HG03135 (cell line): ENCODE measurements around the gene MSLN.

Experiments
- ATAC-seq: cut with Tn5 transposase; IDR thresholded peaks from one replicate; pipeline ENCODE4 v1.9.1; 2021; ENCODE audit warnings: mild to moderate bottlenecking, moderate library complexity; ENCODE audit not compliant: unreplicated experiment

MSLN gene

DNA sequence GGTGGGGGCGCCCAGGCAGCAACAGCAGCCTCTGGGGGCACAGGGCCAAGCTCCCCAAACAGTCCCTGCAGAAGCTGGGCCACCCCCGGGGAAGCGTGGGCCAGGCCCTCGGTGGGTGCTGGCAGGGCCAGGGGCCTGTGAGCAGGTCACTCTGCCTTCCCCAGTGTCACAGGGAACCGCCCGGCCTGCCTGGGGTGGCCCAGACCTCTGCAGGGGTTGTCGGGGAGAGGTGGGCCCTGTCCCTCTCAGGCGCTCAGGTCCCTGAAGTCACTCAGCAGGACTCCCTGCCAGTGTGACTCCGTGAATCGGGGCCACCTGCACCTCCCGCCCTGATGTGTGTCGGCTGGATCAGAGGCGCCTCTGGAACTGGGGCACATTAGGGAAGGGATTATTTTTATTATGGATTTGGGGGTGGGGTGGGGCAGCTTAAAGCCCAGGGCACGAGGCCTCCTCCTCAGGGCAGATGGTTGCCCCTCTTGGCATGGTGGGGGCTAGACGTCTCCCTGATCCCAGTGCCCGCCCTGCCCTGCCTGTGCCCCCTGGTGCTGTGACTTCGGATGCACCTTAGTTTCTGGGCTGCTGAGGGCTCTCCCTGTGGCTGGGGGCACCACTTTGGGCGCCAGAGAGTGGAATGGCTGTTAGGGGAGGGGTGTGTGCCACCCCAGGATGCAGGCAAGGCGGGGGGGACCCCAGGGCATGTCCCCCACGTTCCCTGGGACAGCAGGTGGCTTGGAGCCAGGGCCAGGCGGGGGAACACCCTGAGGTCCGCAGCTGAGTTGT is 41.2 kb downstream of the MSLN start:
- ATAC-seq = no peak

DNA sequence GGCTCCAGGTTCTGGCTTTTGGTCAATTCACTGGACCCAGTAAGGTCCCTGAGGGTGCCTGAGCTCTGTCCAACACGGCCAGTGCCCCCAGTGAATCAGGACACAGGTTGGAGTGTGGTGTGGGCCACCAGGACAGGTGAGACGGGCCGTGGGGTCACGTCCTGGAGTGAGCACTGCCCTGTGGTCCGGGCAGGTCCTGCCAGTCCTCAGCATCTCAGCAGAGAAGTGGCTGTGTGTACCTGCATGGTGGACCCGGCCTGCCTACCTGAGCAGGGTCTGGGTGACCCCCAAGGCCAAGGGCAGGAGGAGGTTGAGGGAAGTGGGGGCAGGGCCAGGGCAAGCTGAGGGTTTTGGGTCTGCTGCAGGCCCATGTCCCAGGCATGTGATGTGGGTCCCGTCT is 41.9 kb downstream of the MSLN start:
- ATAC-seq = no peak

DNA sequence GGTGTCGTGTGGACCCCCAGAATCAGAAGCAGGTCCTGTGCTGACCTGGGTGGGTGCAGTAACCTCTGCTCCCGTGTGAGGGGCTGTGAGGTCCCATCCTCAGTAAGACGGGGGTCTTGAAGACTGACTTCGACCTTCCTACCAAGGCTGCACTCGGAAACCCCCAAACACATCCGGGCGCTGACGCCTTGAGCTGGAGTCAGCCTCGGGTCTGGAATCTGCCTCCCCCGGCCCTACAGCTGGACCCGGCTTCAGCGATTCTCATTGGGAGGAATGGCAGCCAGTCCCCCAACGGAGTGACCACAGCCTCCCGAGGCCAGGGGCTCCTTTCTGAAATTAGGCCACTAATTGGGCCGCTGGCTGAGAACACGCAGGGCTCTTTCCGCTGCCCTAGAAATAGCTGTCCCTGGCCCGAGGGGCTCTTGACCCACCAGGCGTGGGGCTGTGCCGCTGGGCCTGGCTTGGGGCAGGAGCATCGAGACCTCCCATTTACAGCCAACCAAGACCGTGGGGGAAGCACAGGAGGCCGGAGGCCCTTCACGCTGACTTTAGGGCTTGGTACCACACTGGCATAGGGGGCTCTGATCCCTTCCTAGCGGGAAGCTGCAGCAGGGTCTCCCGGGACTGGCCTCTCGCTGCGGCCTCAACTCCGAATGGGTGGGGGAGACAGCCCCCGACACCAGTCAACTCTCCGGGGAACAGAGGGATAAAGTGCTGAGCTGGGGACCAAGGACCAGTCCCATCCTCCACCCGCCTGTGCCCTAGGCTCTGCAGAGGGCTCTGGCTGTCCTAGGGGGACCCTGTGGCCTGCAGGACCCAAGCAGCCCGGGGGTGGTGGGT is 42.6 kb downstream of the MSLN start:
- ATAC-seq = no peak

- ATAC-seq = no peak
Observed at GRCh38 chr16:803754-804080, 43.2 kb downstream of the MSLN start.

- ATAC-seq = no peak
Observed at GRCh38 chr16:804193-805048, 43.9 kb downstream of the MSLN start.

DNA sequence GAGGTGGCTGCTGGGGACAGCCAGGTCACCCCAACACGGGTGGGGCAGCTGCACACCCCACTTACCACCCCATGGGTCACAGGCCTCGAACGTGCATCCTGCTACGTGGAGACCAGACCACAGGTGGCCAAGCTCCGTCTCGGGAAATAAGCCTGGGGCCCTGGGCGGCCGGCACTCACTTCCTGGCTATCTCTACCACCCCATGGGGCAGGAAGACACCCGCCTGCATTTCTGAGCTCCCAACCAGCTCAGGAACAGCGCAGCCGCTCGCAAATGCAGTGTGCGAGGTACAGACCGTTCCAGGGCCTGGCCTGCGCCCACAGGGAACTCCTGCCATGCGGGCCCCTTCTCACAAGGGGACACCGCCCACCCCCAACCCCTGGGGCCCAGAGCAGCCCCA is 44.9 kb downstream of the MSLN start:
- no peak for ATAC-seq

DNA sequence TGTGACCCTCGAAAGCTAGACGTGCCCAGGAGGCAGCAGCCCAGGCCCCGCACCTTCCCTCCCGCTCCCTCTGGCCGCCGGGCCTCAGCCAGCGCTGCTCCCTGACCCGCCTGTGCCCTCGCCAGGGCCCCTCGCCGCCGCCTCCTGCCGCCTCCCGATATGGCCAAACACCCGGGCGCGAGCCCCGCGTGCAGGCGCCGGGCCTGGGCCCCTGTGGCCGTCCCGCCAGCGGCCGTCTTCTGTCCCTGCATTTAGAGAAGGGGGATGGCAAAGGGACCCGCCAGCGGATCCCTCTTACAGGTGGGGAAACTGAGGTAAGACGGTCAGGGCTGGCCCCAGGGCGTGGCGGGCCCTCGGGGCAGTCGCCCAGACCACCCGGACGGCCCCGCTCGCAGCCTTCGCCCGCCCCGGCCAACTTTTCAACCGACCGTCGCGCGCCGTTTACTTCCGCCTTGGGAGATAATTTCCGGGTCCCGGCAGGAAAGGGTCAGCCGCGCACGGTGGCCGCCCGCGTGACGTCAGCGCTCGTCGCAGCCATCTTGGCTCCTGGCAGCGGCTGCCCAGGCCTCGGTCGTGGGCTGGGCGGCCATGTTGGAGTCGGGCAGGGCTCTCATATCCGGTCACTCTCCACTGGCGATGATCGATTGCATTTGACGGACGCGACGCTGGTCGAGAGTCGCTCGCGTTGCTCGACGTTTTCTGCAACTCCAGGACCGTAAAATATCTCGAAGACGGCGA is 47.0 kb downstream of the MSLN start:
- peak; percentile 84 for ATAC-seq

DNA sequence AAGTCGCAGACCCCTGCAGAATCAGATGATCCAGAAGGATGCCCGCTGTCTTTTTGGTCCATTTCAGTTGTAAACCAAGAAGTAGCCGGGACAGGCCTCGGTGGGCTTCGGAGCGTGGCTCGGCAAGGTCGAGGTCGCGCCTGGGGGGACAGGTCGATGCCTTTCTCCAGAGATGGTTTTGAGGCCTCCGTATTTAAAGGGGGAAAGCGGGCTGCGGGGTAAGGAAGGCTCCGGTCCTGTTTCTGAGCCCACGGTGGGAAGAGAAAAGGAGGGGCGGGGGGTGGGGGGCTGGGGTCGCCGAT is 47.5 kb downstream of the MSLN start:
- no peak for ATAC-seq

GRCh38 chr16:813204-813915 is 52.8 kb downstream of the MSLN start:
- ATAC-seq = no peak

DNA sequence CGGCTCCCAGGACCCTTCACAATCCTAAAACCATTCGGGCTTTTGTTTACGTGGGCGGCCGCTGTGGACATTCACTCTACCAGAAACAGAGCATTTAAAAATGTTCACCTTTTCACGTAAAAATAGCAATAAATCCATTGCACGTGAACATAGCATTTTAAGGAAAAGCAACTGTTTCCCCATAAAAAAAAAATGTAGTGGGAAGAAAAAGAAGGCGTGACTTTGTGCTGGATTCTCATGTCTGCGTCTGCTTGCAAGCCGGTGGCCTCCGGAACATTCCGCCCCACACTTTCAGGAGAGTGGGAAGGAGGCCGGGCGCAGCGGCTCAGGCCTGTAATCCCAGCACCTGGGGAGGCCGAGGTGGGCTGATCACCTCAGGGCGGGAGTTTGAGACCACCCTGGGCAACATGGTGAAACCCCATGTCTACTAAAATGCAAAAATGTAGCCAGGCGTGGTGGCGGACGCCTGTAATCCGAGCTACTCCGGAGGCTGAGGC is 53.4 kb downstream of the MSLN start:
- ATAC-seq = no peak

GRCh38 chr16:814974-815373 is 54.4 kb downstream of the MSLN start:
- ATAC-seq = no peak

DNA sequence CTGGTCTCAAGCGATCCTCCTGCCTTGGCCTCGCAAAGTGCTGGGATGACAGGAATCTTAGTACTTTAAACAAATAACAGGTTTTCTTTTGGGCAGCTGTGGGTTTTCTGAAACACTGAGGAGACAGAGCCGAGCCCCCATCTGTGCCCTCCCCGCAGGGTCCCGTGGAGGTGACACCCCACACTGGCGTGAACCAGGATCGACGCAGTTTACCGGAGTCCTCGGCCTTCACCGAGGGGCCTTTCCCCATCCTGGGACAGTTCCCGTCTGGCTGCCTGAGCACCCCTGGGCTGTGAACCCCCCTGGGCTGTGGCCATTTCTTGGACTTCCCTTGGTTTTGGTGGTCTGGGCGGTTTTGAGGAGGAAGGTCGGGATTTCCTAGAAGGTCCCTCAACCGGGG is 55.3 kb downstream of the MSLN start:
- ATAC-seq = no peak

GRCh38 chr16:817001-817906 is 56.7 kb downstream of the MSLN start:
- ATAC-seq = no peak

GRCh38 chr16:818132-818531 is 57.6 kb downstream of the MSLN start:
- no peak for ATAC-seq
